Measurements from ENCODE around the gene CLDN24.

Gene CLDN24

GRCh38 chr4:183322326-183322725 is at the start of gene CLDN24:
TSS of gene CLDN24 (minus strand) at chr4:183322426. CDS start at chr4:183322426, 0 bp downstream.
- no peak for DNase-seq

- DNase-seq: no peak
Measured at GRCh38 chr4:183370786-183371185, 48.6 kb upstream of the CLDN24 start.

GRCh38 chr4:183369073-183369472 is 46.8 kb upstream of the CLDN24 start:
- DNase-seq: no peak

GRCh38 chr4:183366206-183366835 is 44.1 kb upstream of the CLDN24 start:
- no peak for DNase-seq

- DNase-seq: no peak
Measured at GRCh38 chr4:183364025-183364424, 41.8 kb upstream of the CLDN24 start.

DNA sequence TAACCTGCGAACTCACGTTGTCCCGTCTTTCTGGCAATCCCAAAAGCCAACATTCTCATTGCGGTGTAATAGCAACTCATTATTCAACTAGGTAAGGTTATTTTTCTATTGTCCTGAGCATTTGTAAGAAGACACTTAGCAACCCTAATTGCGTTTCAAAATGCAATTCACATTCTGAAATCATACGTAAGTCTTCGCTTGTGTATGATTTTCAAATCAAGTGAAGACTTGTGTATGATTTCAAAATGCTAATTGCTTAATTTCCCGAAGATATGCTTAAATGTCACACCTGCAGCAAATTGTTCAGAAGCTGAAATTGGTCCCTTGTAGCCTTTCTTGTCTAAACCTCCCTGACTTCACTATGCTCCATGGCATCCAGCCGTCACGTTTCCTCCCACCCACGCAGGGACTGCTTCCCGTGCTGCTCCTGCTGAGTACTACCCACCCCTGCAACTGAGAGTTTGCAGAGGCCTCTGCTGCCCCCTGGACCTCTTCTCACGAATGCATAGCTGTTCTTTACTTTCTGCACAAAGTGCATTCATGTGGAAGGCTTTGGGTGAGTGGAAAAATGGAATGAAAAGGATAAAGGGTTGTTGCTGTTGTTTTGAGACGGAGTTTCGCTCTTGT is 40.8 kb upstream of the CLDN24 start:
- no peak for DNase-seq

DNA sequence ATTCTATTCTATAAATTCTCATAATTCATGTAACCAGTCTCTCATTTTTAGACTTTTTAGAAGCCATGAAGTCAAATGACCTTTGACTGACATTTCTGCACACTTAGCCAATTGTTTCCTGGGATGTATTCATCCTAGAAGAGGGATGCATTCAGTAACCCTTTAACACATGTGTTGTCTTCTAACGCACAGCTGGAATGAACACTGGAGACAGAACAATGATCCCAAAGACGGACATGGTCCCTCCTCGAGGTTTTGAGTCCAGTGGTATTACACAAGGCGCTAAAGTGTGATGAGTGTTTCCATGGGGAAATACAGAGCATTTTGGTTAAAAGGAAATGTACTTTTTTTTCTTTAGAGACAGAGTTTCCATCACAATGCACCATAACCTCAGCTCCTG is 39.8 kb upstream of the CLDN24 start:
- no peak for DNase-seq

DNA sequence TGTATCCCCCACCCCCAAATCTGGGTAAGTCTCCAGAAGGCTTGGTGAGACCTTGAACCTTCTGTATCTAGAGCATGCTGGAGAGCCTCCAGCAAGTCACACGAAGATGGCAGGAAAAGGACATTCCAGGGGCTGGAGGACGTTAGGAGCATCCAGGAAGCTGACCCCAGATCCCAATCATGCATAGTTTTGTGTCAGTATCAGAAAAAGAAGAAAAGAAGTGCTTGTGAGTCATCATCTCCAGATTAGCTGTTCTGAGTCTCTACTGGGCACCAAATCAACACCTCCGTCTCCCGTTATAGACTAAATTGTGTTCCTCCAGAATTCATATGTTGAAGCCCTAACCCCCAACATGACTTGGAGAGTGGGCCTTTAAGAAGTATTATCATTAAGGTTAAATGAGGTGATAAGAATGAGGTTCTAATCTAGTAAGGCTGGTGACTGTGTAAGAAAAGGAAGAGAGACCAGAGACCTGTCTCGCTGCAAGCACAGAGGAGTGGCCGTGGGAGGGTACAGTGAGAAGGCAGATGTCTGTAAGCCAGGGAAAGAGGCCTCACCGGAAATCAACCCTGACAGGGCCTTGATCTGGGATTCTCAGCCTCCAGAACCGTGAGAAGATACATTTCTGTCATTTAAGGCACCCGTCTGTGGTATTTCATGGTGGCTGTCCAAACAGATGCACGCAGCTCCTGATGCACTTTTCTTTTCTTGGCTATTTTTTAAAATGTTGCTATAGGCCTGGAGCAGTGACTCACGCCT is 38.1 kb upstream of the CLDN24 start:
- no peak for DNase-seq

DNA sequence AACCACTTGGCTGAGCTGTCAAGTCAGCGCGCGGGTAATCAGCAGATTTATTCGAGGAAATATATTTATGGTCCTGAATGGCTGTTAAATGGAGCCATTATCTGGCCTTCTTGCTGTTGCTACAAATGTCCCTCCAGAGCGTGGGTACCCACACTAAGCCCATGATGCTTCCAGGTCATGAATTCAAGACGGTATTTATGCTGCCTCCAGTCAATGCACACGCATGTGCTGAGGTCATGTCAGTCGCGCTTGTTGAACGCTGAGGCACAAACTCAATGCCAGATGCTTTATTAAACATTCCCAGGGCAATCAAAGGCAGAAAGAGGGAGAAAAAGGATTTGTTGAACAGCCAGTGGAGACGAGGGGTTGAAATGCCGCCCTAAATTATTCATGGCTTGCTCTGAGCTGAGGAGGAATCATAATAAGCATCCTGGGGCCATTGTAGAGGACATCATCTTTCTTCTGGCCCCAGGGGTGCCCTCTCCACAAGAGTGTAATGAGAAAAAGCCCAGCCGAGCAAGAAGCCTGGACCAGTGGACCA is 36.1 kb upstream of the CLDN24 start:
- DNase-seq: no peak

DNA sequence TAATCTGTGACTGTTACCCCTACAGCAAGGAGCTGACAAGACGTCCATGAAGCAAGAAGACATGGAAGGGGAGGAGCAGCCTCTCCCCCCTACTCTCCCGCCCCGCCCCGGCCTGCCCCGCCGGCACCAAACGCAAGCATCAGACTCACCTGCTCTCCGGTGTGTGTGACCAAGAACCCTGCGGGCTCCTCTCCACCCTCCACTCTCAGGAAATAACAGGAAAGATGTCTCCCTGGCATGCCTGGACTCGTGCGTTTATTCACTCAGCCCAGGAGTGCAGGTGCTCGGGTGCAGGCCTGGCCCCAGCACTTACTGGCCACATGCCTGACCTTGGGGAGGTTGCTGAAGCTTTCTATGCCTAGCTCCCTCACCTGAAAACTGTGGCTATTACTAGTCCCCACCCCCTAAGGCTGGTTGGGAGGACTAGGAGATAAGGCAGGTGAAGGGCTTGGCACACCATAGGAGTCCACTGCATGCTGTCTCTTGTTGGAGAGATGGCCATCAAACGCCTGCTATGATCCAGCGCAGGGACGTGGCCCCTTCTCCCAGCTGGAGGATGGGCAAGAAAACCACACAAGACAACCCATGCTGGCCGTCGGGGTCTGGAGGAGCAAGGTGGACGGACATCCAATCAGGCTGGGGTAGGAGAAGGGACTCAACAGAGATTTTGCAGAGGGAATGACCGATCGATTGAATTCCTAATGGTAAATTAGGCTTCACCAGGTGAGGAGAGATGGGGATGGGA is 34.9 kb upstream of the CLDN24 start:
- peak in 1 of 2 experiments; percentile 13 for DNase-seq

- DNase-seq: no peak
Measured at GRCh38 chr4:183356173-183356830, 34.1 kb upstream of the CLDN24 start.

GRCh38 chr4:183355405-183355804 is 33.2 kb upstream of the CLDN24 start:
- DNase-seq: peak in 1 of 2 experiments; percentile 35

- DNase-seq: peak in 1 of 2 experiments; percentile 10
Measured at GRCh38 chr4:183354219-183354618, 32.0 kb upstream of the CLDN24 start.

- no peak for DNase-seq
Measured at GRCh38 chr4:183353557-183353956, 31.3 kb upstream of the CLDN24 start.

DNA sequence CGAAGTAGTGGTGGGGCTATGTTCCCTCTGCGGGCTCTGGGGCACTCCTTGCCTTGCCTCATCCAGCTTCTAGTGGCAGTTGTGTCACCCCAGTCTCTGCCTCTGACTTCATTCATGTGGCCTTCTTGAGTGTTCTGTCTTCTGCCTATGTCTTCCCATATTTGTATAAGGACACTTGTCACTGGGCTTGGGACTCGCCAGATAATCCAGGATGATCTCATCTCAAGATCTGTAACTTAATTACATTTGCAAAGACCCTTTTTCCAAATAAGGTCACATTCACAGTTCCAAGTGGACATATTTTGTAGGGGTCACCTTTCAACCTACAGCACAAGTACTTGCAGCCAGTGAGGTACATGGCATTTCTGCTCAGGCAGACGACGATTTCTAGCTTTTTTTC is 30.3 kb upstream of the CLDN24 start:
- no peak for DNase-seq

DNA sequence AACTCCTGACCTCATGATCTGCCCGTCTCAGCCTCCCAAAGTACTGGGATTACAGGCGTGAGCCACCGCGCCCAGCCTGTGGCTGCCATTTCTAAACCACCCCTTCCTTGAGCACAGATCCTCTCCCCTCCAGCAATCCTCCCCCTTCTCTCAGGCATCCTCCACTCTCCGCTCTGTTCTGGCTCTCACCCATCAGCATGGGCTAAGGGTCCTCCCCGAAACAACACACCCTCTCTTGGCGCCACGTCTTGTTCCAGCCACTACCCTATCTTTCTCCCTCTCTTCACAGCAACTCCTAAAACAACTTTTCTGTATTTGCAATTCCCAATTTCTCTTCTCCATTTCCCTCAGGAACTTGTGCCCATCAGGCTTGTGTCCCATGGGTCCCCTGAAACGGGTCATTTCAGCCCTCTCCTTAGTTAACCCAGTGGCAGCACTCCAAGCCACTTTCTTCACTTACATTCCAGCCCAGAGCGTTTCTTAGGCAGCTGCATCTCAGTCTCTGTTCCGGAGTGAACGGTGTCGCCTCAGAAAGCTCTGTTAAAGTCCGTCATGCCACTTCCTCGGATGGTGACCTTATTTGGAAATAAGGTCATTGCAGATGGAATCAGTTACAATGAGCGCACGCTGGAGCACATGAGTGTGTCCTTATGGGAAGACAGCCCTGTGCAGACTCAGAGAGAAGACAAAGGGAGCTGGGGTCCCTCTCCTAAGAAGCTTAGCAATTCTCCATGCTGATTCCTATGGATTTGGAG is 28.3 kb upstream of the CLDN24 start:
- DNase-seq: no peak

DNA sequence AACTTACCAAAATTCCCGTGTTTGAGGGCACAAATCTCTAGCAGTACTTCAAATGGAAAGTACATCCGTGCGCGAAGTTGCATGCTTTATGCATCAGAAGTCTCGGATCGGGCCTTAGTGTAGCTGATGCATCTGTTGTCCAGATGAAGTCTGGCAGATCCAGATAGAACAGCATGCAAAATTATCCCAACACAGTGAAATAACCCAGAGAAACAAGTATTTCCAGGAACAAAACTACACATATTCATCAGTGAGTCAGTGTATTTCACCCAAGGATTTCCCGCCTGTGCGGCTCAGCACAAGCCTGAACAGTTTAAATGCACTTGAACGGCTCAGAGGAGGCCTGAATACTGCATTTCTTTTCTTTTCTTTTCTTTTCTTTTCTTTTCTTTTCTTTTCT is 27.4 kb upstream of the CLDN24 start:
- DNase-seq: no peak

- DNase-seq: no peak
Measured at GRCh38 chr4:183348706-183349659, 26.8 kb upstream of the CLDN24 start.

DNA sequence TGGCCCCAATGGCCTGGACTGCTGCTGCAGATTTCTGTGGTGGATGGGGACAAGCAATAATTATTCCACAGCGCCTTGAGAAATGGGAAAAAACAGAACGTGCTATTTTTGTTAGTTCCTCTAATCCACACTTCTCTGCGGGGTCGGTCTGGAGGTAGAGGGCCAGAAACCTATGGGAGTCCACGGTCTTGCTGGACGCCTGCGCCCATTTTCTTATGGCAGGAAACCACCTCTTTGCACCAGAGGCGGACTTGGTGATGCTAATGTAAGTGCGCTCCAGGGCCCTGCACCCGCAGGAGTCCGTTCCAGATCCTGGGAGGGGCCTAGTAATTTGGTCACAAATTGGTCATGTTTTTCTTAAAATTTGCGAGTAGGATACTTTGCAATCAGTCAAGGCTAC is 25.9 kb upstream of the CLDN24 start:
- DNase-seq: no peak

DNA sequence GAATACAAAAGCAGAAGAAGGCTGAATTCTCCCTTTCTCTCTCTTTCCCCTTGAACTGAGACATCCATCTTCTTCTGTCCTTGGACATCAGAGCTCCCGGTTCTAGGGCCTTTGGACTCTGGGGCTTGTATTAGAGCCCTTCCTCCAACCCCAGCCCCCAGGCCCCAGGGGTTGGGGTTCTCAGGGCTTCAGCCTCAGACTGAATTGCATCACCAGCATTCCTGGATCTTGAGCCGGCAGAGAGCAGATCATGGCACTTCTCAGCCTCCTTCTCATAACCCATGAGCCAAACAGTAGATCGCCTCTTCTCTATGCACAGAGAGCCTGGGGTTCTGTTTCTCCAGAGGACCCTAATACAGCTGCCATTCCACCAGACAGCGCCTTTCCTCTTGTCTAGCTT is 25.3 kb upstream of the CLDN24 start:
- DNase-seq: no peak

- no peak for DNase-seq
Measured at GRCh38 chr4:183347146-183347545, 24.9 kb upstream of the CLDN24 start.
